ENCODE data around the gene LIMCH1.

DNA sequence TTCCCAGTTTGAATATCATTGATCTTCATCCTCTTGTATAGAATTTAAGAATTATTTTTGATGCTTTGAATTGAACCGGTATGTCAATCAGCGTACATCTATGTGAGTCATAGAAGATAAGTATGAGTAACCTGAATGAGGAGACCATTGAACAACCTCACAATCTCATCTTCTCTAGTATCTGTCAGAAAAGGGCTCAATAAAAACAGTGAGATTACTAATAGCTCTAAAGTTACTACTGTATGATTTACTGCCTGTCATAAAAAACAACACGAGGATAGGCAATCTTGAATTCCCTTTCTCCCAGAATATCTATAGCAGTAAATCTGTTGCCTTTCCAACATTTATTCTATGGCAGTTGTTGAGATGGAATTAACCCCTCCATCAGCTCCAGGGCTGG is 174.5 kb downstream of the LIMCH1 start:
- TF ChIP-seq, protein P1, sequence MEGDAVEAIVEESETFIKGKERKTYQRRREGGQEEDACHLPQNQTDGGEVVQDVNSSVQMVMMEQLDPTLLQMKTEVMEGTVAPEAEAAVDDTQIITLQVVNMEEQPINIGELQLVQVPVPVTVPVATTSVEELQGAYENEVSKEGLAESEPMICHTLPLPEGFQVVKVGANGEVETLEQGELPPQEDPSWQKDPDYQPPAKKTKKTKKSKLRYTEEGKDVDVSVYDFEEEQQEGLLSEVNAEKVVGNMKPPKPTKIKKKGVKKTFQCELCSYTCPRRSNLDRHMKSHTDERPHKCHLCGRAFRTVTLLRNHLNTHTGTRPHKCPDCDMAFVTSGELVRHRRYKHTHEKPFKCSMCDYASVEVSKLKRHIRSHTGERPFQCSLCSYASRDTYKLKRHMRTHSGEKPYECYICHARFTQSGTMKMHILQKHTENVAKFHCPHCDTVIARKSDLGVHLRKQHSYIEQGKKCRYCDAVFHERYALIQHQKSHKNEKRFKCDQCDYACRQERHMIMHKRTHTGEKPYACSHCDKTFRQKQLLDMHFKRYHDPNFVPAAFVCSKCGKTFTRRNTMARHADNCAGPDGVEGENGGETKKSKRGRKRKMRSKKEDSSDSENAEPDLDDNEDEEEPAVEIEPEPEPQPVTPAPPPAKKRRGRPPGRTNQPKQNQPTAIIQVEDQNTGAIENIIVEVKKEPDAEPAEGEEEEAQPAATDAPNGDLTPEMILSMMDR (IDR thresholded peaks at IDR 0.05), result no peak
- TF ChIP-seq EZH2 (IDR thresholded peaks at IDR 0.05), result no peak
